GM19468 (cell line): ENCODE data around the gene RGS7.
"Not testable (repeated sequence)": the region's sequence is repeated elsewhere in the genome, so short reads cannot be mapped to it uniquely, and the experiment has no call there.

Experiments used
- ATAC-seq: cut with Tn5 transposase; IDR thresholded peaks from one replicate; pipeline ENCODE4 v1.9.1; 2021; ENCODE audit warnings: mild to moderate bottlenecking, moderate library complexity, moderate number of reproducible peaks; ENCODE audit not compliant: unreplicated experiment; ENCODE audit errors: extremely low read depth

RGS7 gene

GRCh38 chr1:240947438-240948224, 409.4 kb downstream of the RGS7 start:
- ATAC-seq, result no peak

GRCh38 chr1:240946926-240947325, 410.1 kb downstream of the RGS7 start:
- no peak for ATAC-seq

GRCh38 chr1:240942901-240943300, 414.1 kb downstream of the RGS7 start:
- no peak for ATAC-seq

GRCh38 chr1:240941701-240942370, 415.2 kb downstream of the RGS7 start:
- no peak for ATAC-seq

GRCh38 chr1:240936911-240937668, 419.9 kb downstream of the RGS7 start:
- no peak for ATAC-seq

GRCh38 chr1:240935920-240936319, 421.1 kb downstream of the RGS7 start:
- ATAC-seq, result no peak

- ATAC-seq, result no peak
Measured at GRCh38 chr1:240931031-240931430, 426.0 kb downstream of the RGS7 start.

- no peak for ATAC-seq
Measured at GRCh38 chr1:240928265-240928664, 428.7 kb downstream of the RGS7 start.

- ATAC-seq, result no peak
Measured at GRCh38 chr1:240927821-240928220, 429.2 kb downstream of the RGS7 start.

- ATAC-seq, result no peak
Measured at GRCh38 chr1:240925273-240925672, 431.7 kb downstream of the RGS7 start.

GRCh38 chr1:240917976-240918375, 439.0 kb downstream of the RGS7 start:
- ATAC-seq, result no peak

GRCh38 chr1:240914506-240914905, 442.5 kb downstream of the RGS7 start:
- ATAC-seq, result no peak

GRCh38 chr1:240912821-240913220, 444.2 kb downstream of the RGS7 start:
- ATAC-seq, result no peak

- no peak for ATAC-seq
Measured at GRCh38 chr1:240909701-240910457, 447.1 kb downstream of the RGS7 start.

- no peak for ATAC-seq
Measured at GRCh38 chr1:240906477-240906876, 450.5 kb downstream of the RGS7 start.

- no peak for ATAC-seq
Measured at GRCh38 chr1:240905225-240905765, 451.7 kb downstream of the RGS7 start.

GRCh38 chr1:240895424-240895823, 461.6 kb downstream of the RGS7 start:
- ATAC-seq, result not testable (repeated sequence)

GRCh38 chr1:240888787-240889048, 468.3 kb downstream of the RGS7 start:
- no peak for ATAC-seq

- no peak for ATAC-seq
Measured at GRCh38 chr1:240888039-240888786, 468.8 kb downstream of the RGS7 start.

- ATAC-seq, result no peak
Measured at GRCh38 chr1:240883490-240883889, 473.5 kb downstream of the RGS7 start.
